Stimulated activated CD4-positive, alpha-beta T cell treated with anti-CD3 and anti-CD28 coated beads, Interleukin-1b, Interleukin-23, amount 100 ng/mL, for 1 hour (primary cell): ENCODE measurements around the gene TMEM92.

Source experiments
- DNase-seq, 2 donors: peaks; one replicate each; pipeline ENCODE4 v3.0.0-alpha.2; 2020; ENCODE audit warnings: low read depth in 2 of 2

Gene TMEM92

DNA sequence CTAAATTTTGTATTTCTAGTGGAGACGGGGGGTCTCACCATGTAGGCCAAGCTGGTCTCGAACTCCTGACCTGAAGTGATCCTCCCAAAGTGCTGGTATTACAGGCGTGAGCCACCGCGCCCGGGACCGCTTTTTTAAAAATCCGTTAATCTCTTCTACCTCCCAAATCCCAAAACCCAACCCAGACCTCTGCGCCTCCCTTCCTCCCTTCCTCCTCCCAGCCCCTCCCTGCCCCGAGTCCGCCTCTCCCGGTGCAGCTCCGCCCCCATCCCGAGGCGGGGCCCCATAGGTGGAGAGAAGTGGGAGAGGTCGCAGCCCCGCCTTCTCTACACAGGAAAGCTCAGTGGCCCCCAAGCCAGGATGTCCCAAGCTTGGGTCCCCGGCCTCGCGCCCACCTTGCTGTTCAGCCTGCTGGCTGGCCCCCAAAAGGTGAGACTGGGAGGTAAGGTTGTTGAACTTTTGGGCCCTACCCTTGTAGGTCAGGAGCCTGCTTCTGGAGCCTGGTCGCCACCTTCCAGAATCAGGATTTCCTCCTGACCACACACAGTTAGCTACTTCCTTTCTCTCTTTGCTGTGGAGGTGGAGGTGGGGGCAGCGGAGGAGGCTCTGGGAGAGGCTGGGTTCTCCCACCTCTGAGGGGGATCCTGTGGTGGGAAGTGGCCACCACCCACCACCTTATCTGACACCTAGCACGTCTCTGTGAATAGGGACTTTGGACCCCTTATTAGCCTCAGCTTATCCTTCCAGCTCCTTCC lies at the start of gene TMEM92:
Gene TMEM92, plus strand, starts transcription at position 325 of the 755 bp plus-strand sequence. Its CDS starts 36 bp downstream, at position 361.
- no peak for DNase-seq

DNA sequence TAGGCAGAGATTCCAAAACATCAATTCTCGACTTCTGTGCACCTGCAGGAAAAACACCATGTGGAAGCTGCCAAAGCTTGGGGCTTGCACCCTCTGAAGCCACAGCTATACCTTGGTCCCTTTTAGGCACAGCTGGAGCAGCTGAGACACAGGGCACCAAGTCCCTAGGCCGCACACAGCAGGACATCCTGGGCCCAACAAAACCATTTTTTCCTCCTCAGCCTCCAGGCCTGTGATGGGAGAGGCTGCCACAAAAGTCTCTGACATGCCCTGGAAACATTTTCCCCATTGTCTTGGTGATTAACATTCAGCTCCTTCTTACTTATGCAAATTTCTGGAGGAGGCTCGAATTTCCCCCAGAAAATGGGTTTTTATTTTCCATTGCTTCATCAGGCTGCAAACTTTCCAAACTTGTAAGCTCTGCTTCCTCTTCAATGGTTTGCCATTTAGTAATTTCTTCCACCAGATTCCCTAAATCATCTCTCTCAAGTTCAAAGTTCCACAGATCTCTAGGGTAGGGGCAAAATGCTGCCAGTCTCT lies 48.5 kb upstream of the TMEM92 start:
- DNase-seq = no peak

DNA sequence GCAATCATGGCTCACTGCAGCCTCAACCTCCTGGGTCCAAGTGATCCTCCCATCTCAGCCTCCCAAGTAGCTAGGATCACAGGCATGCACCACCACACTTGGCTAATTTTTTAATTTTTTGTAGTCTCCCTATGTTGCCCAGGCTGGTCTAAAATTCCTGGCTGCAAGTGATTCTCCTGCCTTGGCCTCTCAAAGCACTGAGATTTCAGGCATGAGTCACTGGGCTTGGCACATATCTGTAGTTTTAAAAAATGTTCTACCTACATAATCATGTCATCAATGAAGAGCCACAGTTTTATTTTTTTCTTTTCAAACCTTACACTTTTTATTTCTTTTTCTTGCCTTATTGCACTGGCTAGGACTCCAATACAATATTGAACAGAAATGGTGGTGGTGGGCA lies 39.7 kb upstream of the TMEM92 start:
- DNase-seq = no peak

DNA sequence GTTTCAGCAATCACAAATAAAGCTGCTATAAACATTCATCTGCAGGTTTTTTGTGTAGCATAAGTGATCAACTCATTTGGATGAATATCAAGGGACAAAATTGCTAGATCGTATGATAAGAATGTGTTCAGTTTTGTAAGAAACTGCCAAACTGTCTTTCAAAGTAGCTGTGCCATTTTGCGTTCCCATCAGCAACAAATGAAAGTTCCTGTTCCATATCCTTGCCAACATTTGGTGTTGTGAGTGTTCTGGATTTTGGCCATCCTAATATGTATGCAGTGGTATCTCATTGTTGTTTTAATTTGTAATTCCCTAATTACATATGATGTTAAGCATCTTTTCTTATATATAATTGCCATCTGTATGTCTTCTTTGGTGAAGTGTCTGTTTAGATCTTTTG lies 36.4 kb upstream of the TMEM92 start:
- DNase-seq = no peak

DNA sequence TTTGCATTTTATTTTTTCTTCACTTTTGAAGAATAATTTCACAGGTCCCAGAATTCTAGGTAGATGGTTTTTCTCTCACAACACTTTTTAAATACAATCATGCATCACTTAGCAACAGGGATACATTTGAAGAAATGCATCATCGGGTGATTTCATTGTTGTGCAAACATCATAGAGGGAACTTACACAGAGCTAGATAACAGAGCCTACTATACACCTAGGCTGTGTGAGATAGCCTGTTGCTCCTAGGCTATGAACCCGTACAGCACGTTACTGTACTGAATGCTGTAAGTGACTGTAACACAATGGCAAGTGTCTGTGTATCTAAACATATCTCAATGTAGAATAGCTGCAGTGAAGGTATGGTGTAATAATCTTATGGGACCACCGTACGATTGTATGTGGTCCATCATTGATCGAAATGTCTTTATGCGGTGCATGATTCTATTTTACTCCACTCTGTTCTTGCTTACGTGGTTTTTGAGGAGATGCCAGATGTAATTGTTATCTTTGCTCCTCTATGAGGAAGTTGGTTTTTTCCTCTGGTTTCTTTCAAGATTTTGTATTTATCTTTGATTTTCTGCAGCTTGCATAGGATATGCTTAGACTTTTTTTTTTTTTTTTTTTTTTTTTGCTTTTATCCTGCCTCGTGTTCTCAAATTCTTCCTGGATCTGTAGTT lies 35.5 kb upstream of the TMEM92 start:
- DNase-seq = no peak

DNA sequence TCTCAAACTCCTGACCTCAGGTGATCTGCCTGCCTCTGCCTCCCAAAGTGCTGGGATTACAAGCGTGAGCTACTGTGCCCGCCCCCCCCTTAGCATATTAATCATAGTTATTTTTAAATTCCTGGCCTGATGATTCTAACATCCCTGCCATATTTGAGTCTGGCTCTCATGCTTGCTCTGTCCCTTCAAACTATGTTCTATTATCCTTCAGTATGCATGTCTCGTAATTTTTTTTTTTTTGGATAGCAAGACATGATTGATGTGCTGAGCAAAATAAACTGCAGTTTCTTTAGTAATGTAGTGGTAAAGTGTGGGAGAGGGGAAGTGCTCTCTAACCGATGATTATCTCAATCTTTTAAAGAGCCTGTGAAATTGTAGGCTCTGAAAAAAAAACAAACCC lies 34.3 kb upstream of the TMEM92 start:
- DNase-seq = no peak

DNA sequence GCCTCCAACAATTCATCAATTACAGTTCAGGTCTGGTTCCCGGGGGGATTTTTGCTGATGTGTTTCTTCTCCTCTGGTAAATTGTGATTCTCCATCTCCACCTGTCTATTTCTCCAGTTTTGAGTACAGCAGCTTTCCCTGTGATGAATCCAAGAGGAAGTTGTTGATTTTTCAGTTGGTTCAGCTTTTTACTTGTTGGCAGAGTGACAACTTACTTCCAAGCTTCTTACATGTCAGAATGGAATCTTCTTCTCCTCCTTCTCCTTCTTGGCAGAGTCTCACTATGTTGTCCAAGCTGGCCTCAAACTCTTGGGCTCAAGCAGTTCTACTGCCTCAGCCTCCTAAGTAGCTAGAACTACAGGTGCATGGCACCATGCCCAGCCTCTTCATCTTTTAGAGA lies 33.4 kb upstream of the TMEM92 start:
- DNase-seq = no peak

DNA sequence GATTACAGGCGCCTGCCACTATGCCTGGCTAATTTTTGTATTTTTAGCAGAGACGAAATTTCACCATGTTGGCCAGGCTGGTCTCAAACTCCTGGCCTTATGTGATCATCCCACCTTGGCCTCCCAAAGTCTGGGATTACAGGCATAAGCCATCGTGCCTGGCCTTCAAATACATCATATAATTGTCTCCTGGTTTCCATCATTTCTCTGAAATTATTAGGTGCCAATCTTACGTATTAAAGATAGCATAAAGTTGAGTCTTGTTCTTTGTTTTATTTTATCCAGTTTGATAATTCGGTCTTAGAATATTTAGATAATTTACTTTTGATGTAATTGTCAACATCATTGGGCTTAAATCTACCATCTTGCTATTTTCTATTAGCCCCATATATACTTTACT lies 32.8 kb upstream of the TMEM92 start:
- no peak for DNase-seq

DNA sequence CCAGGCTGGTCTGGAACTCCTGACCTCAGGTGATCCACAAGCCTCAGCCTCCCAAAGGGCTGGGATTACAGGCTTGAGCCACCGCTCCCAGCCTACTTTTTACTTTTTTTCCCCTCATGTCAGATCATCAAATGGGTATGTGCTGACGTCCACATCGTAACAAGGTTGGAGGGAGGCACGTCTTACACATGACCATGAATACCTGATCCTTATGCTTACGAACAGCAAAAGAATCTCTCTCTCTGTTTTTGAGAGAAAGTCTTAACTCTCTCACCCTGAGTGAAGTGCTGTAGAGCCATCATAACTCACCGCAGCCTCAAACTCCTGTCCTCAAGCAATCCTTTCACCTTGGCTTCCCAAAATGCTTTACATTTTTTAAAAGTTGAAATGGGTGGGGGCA lies 29.5 kb upstream of the TMEM92 start:
- no peak for DNase-seq

DNA sequence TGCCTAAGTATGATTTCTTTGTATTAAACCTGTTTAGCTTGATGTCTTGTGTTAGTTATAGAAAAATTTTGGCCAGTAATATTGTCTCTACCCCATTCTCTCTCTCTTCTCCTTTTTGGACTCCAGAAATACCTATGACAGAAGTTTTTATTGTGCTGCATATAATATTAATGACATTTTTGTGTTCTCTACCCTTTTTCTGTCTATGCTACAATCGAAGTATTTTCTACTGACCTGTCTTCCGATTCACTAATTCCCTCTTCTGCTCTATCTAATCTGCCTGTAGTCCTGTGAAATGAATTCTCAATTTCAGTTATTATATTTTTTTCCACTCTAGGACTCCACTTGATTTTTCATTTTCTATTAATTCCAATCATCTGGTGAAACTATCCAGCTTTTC lies 26.0 kb upstream of the TMEM92 start:
- no peak for DNase-seq

DNA sequence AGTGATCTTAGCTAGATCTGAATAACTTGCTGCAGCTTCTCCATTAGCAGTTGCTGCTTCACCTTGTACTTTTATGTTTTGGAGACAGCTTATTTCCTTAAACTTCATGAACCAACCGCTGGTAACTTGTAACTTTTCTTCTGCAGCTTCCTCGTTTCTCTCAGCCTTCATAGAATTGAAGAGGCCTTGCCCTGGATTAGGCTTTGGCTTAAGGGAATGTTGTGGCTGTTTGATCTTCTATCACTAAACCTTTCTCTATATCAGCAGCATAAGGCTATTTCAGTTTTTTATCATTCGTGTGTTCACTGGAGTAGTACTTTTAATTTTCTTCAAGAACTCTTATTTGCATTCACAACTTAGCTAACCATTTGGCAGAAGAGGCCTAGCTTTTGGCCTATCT lies 21.5 kb upstream of the TMEM92 start:
- DNase-seq = no peak

DNA sequence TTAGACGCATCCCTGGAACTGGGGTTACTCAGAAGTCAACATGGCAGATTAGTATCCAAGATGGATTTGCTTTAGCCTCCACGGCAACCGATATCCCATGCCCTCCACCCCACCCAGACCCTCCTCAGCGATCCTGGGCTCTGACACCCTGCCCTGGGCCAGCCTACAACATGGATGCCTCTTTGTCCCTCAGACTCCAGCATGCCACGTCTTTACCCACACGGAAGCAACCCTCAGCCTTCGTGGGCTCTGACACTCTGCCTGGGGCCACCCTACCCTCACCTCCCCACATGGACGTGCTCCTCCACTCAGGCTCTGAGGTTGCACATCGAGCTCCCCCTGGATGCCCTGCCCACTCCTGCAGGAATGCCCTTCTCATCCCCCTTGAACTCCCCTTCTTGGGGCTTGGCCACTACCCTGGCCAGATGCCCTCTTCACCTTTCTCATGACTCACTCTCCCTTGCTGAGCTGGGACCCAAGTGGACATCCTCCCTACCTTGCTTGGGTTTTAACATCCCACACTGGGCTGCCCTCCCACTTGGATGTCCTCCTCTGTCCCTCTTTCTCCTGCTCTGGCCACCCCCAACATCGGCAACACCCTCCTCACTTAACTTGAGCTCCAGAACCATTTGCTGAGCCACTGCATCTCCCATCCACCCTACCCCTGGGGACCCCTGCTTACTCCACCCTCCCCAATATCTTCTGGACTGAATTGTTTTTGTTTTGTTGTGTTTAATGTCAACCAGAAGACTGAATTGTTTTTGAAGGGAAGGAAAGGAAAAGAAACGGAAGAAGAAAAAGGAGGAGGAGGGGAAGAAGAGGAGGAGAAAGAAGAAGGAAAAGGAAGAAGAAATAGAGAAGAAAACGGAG lies 18.3 kb upstream of the TMEM92 start:
- DNase-seq = no peak

DNA sequence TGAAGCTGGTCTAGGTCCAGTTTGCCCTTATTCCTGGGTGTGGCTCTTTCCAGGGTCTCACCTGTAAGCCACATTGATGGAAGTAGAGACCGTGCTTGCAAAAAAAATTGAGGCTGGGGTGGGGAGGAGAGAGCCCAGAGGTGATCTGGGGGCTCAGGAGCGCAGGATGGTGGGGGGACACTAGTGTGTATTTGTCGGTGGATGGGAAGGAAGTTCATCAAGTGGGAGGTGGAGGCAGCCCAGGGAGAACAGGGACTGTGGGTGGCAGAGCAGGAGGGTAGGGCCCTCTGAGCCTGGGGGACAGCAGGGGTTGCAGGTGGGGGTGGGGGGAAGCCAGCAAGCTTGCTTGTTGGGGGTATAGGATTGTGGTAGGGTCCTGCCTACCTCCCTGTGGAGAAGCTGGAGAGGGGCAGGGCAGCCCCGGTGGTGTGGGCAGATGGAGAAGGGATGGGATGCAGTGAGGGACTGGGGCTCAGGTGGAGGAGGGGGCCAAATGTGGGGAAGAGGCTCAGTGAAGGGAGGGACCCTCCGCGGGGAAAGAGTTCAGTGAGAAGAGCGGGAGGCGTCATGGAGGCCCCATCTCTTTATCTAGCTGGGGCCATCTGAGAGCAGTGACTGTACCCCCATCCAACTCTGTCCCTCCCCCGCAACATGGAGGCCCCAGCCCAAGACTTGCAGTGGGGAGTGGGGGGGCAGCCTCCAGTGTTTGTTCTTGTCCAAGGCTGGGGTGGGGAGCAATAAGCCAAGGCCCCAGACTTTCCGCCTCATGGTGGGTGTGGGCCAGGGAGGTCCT lies 17.2 kb upstream of the TMEM92 start:
- DNase-seq = no peak

DNA sequence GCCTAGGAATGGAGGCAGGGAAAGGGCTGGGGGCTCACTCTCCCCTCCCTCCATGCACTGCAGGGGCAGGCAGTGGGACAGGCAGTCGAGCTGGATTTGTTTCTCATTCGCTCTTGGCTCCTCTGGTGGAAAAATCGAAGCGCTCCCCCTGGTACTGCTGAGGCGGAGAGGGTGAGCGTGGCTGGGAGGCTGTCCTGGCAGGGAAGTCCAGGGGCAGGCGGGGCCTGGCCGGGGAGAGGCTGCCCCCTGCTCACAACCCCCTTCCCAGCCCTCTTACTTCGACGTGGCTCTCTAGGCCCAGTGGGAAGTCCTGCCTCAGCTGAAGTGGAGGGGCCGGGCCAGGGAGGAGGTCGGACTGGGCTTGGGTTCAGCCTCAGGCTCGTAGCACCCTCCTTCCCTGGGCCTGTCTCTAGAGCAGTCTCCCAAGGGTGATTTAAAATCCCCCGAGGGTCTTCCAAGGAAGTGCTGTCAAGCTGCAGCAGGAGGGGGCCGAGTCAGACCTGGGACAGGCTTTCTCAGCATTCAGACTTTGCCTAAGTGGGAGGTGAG lies 16.5 kb upstream of the TMEM92 start:
- no peak for DNase-seq

DNA sequence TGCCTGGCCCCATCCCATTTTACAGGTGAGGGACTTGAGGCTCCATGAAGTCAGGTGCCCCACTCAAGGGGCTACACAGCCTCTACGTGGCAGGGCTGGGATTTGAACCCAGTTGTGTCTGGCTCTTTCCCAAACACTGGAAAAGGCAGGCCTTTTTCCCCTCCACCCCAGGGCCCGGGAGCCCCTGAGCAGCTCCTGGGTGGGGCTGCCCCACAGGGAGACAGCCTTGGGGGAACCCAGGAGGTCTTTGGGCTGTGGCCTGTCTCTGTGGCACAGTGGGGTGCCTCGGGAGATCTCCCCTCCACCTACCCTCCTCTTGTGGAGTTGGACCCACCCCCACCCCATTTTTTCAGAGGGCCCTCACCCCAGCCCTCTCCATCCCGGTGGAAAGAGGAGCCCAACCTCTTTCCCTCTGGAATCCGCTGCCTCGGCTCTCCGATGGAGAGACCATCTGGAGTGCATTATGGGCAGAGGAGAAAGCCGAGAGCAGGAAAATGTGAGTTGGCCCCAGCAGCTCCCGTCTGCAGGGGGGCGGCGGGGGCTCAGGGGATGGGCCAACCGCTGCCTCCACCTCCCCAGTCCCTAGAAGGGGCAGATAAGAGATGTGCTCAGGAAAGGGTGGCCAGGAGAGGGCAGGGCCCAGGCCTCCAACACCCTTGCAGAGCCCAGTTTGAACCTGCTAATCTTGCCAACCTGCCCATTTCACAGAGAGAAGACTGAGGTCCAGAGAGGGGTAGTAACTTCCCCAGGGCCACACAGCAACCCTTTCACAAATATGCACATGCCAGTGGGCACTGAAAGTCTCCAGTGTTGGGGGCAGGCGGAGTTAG lies 15.4 kb upstream of the TMEM92 start:
- no peak for DNase-seq

DNA sequence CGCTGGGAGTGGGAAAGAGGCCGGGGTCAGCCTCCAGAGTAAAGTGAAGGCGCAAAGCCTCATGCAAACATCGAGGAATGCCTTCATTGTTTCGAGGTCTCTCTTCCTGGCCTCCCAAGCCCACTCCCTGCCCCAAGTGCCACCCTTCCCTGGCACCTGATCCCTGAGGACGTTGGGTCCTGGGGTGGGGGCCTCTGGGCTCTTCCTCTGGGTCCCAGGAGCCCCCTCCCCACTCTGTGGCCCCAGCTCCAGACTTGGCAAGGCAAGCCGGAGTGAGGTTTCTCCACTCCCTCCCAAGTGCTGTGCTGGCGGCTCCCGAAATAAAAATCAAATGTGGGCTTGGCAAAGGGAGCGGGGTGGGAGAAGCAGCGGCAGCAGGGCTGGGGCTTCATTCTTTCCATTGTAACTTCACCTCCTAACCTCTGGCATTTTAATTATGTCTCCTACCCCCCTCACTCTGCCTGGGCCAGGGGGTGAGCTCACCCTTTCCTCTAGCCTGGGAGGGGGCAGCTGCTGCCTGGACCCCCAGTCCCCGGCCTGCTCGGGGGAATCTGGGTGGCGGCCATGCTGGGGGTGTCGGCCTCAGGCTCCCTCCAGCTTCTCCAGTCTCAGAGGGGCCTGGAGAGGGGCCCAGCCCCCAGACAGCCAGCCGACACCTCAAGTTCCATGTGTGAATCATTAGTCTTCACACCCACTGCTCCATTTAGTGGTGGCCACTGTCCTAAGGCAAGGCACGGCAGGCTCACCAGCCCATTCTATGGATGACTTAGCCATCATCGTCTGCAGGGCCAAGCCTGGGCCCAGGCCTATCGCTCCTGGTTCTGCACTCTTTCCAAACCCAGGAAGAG lies 14.6 kb upstream of the TMEM92 start:
- no peak for DNase-seq

DNA sequence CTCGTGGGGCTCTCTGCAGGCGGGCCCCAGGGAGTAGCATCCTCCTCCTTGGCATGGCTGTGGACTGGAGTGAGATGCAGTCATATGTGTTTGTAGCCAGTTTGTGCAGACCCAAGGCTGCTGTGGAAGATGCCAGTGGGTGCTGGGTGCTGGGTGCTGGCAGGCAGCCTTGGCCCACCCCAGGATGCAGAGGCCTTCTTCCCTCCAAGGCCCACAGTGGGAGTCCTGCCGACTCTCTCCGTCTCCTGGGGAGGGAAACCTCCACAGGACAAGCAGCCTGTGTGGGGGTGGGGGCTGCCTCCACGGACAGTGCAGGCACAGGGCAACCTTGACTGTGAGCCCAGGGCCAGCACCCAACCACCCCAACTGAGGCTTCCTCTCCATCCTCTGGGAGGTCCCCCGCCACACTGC lies 13.8 kb upstream of the TMEM92 start:
- no peak for DNase-seq

DNA sequence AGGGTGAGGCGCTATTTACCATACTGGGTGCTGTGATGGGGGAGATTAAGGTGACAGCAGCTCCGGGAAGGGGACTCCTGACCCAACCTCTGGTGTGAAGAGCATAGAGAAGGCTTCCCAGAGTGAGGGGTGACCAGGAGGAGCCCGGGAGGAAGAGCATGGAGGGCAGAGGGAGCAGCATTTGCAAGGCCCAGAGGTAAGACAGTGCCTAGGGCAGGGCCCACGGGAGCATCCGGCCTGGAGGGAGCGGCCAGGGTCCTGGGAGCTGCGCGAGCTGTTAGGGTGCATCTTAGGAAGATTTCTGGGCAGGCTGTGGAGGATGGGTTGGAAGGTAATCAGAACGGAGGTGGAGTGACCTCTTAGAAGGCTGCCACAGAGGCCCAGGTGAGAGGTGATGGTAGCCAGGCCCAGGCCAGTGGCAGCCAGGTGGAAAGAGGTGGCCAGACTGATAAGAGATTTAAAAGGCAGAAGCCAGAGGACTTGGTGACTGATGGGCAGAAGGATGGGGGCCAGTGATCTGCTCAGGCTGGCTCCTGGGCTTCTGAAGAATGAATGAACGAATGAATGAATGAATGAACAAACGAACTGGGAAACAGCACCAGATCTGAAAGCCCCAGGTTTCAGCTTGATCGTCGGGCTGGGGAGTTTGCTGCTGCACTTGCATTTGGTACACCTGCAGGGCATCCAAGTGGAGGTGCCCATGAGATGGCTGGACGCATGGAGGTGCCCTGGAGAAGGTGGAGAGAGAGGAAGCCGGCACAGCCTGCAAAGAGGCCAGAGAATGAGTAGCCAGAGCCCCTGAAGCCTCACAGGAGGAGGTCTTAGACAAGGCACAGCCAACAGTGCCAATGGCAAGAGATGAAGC lies 13.0 kb upstream of the TMEM92 start:
- DNase-seq = no peak
